Kidney capillary endothelial cell (primary cell): Measurements from ENCODE around the gene ADGRF5.
A peak's percentile ranks its signal among the peaks of the same experiment; 100 is the strongest.
"Not testable (repeated sequence)": the region's sequence is repeated elsewhere in the genome, so short reads cannot be mapped to it uniquely, and the experiment has no call there.

Experiments used
- DNase-seq: peaks from one replicate; pipeline ENCODE4 v3.0.0-alpha.2; 2018; ENCODE audit warnings: low spot score

The ADGRF5 gene

DNA sequence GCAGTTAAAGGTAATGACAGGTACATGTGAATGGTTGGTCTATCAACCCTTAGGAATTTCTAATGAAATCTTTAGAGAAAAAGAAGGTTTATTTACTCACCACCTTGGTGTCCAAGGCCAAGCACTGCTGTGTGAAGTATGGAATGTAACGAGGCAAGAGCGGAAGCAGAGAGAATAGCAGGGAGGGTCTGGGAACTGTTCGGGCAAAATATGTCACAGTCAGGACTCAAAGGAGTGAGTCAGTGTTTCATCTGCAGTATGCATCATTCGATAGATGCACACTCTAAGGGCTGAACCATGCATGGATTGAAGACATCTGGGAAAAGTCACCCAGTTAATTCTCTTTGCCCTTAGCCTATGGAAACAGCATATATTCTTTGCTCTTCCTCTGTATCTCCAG lies 33.2 kb downstream of the ADGRF5 start:
- no peak for DNase-seq

DNA sequence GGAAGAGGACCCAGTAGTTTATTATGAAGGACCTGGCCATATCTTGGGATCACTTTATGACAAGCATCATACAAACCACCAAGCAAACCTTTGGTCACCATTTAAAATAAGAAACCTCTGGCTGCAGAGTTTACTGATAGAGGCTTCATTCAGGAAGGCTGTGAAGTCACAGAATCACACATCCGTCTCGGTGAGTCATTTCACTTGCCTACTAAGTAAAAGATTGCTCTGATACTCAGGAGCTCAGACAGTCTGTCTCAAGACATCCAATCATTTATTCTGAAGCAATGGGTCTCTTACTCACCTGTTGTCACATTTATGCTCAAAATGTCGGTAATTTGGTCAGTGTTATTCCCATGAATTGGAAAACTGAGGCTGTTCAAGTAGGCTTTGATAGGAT lies 33.7 kb downstream of the ADGRF5 start:
- peak; percentile 85 for DNase-seq

DNA sequence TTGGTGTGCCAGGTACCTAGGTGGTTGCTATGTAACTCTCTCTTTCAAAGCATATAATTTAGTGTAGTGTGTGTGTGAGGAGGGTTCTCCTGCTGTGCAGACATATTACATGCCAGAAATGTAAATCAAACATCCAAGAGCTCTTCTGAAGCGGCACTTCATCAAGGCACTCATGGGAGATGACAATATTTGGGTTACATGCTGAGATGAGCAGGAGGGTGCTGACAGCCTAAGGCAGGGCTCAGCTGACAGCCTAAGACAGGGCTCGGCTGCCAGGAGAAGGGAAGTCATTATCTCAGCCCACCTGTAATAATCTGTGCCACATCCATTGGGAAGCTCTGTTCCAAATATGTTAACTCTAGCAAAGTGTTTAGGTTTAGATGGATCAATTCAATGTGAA lies 39.1 kb downstream of the ADGRF5 start:
- no peak for DNase-seq

- DNase-seq, result no peak
Observed at GRCh38 chr6:46879003-46879402, 42.7 kb downstream of the ADGRF5 start.

- DNase-seq, result peak; percentile 90
Observed at GRCh38 chr6:46876126-46876525, 45.6 kb downstream of the ADGRF5 start.

GRCh38 chr6:46867411-46867810 lies 54.3 kb downstream of the ADGRF5 start:
- no peak for DNase-seq

GRCh38 chr6:46865221-46865620 lies 56.5 kb downstream of the ADGRF5 start:
- no peak for DNase-seq

GRCh38 chr6:46863791-46864190 lies 57.9 kb downstream of the ADGRF5 start:
- no peak for DNase-seq

DNA sequence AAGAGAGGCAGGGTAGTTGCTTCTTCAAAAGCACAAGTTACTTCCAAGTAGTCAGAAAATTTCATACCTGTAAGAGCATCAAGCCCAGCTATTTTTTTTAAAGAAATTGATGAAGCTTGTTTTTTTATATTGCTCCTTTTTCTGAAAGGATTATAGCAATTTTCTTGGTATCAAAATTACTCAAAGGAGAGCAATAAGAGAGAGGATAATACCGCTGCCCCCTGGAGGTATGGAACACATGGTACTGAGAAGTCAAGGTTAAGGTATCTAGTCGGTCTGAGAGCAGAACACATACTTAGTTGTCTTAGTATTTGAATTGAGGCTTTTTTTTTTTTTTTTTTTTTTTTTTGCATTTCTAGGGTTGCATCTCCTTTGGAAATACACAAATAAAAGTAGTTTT lies 59.4 kb downstream of the ADGRF5 start:
- DNase-seq, result no peak

DNA sequence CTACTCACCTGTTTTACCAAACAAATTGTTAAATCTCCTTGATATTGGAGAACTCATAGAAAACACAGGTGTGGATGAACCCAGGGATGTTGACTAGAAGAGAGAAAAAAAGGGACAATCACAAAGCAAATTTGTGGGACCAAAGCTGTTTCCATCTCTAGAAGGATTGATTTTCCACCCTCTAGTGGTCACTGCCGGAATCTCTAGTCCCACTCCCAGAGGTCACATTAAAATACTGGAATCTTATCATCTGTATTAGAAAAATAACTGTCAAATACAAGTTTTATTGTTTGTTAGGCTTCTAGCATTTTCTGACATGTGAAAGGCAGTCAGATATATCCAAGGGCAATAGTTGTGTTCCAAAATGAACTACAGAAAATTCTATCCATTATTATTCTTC lies 65.8 kb downstream of the ADGRF5 start:
- peak; percentile 42 for DNase-seq

- not testable (repeated sequence) for DNase-seq
Observed at GRCh38 chr6:46851576-46851975, 70.2 kb downstream of the ADGRF5 start.

DNA sequence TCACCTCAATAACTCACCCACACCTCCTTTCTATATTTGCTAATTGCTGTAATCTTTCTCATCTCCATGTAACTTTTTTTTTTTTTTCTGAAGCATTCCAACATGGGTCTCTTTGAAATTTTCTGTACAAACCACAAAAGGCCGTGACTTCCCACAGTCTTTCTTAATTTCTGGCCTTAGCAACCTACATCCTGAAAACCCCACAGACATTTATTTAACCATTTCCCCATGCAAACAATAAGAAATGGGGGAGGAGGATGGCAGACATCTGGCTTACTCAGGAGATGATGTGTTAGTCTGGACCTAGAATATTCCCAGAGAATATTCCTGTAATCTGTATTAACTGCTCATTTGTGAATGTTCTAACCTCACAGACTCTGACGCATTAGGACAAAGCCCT lies 70.9 kb downstream of the ADGRF5 start:
- DNase-seq, result peak; percentile 62

DNA sequence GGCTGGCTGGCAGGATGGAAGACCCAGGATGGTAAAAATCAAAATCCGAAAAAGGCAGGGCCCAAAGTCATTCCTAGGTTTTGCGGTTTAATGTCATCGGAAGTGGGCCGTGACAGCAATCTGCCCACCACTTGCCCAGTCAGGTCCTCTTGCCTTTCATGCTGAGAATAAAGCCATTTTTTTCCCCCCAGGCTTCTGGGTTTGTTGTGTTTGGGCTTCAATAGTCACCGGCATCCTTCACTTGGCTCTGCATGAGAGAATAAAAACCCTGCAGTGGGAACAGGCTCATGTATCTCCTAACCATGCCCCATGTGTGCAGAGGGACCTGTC lies 72.4 kb downstream of the ADGRF5 start:
- no peak for DNase-seq

GRCh38 chr6:46848684-46849360 lies 72.9 kb downstream of the ADGRF5 start:
- DNase-seq, result peak; percentile 87

- DNase-seq, result no peak
Observed at GRCh38 chr6:46845126-46845525, 76.6 kb downstream of the ADGRF5 start.

DNA sequence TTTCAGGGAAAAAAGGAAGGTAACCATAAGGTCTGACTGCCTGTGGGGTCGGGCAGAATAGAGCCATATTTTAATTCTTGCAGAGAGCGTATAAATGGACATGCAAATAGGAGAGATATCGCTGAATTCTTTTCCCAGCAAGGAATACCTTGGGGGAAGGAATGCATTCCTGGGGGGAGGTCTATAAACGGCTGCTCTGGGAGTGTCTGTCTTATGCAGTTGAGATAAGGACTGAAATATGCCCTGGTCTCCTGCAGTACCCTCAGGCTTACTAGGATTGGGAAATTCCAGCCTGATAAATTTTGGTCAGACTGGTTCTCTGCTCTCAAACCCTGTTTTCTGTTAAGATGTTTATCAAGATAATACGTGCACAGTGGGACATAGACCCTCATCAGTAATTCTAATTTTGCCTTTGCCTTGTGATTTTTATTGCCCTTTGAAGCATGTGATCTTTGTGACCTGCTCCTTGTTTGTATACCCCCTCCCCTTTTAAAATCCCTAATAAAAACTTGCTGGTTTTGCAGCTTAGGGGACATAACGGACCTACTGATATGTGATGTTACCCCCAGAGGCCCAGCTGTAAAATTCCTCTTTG lies 79.4 kb downstream of the ADGRF5 start:
- DNase-seq, result not testable (repeated sequence)

- no peak for DNase-seq
Observed at GRCh38 chr6:46838033-46838432, 83.7 kb downstream of the ADGRF5 start.

DNA sequence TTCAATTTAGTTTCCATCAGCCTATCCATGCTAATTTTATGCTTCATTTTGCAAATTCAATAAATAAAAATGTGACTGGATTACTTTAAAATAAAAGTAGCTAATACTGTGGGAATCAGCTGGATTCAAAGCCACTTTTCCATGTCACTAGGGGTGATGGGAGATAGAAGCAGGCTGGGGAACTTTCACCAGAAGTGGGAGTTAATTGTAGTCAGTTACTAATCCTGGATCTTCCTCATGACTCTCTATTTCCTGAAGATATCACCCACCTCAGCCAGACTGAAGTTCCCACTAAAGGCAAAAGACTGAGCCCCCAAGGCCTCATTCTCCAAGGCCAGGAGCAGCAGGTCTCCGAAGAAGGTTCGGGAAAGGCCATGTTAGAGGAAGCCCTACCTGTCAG lies 86.7 kb downstream of the ADGRF5 start:
- DNase-seq, result not testable (repeated sequence)

- not testable (repeated sequence) for DNase-seq
Observed at GRCh38 chr6:46834257-46834916, 87.4 kb downstream of the ADGRF5 start.

- DNase-seq, result no peak
Observed at GRCh38 chr6:46832816-46833215, 88.9 kb downstream of the ADGRF5 start.

DNA sequence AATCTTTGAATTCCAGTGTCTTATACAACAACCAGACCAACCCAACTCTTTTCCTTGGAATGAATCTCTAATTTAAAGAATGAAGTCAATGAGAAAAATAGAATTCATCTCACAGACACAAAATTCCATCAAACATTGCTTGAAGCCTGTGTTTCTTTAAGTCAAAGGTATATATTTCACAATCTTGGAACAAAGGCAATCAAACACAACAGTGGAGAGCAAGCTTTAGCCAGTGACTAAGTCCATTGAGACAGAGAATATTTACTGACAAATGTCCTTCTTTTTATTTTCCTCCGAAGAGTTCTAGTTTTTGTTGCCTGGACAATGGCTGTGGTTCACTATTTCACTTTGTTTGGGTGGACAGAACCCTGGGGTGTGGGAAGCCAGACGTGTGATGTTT lies 92.8 kb downstream of the ADGRF5 start:
- DNase-seq, result no peak

- no peak for DNase-seq
Observed at GRCh38 chr6:46821458-46821881, 100.3 kb downstream of the ADGRF5 start.

DNA sequence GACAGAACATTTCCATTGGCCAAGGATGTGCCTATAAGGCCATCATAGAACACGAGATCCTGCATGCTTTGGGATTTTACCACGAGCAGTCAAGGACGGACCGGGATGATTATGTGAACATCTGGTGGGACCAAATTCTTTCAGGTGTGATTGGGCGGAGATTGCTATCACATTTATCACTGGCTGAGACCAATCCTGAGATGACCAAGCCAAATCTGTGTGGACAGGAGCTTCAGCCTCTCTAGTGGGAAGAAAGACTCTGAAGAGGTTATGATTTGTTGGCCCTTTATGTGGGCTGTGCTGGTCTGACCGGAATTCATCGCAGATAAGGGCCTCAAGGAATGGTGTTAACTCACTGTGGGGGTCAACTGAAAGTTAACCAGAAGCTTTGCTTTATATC lies 102.2 kb downstream of the ADGRF5 start:
- DNase-seq, result no peak

- DNase-seq, result no peak
Observed at GRCh38 chr6:46816626-46817025, 105.1 kb downstream of the ADGRF5 start.
